Peyer's patch (tissue), 4 donors: ENCODE measurements around the gene GLUL. TPM values are rescaled to one million over a fixed set of nuclear protein-coding genes. Genes with fewer than 3 reads are reported as not detected.

Experiments
- DNase-seq, 3 donors: peaks; one replicate each; pipeline ENCODE4 v3.0.0-alpha.2; 2017 to 2019
- H3K27ac ChIP-seq, 4 donors: fragments of 200-600 bp; sonication (generic); one replicate each; pipeline ENCODE4 v1.5.1; 2016 to 2019
- H3K27me3 ChIP-seq, 2 donors: fragments of 200-600 bp; sonication (generic); one replicate each; pipeline ENCODE4 v1.5.1; 2019
- H3K36me3 ChIP-seq, 3 donors: fragments of 200-600 bp; sonication (generic); one replicate each; pipeline ENCODE4 v1.5.1; 2016 to 2019
- H3K4me1 ChIP-seq, 4 donors: fragments of 200-600 bp; sonication (generic); one replicate each; pipeline ENCODE4 v1.5.1; 2016 to 2019
- H3K4me3 ChIP-seq, 4 donors: fragments of 200-600 bp; sonication (generic); 1 replicate in 3 of 4; 2 replicates in 1 of 4; pipeline ENCODE4 v1.5.1; 2016 to 2019; ENCODE audit warnings: mild to moderate bottlenecking in 1 of 4
- H3K9me3 ChIP-seq, 4 donors: fragments of 200-600 bp; sonication (generic); one replicate each; pipeline ENCODE4 v1.5.1; 2016 to 2019; ENCODE audit warnings: mild to moderate bottlenecking in 1 of 4
- CTCF ChIP-seq, 6 experiments: fragments of 450-650 bp in 4 of 6; fragments of 200-600 bp in 2 of 6; sonication (generic) in 1 of 6; IDR thresholded peaks; one replicate each; pipeline ENCODE4 v1.5.1; 2017 to 2019; ENCODE audit warnings: antibody characterized with exemption in 6 of 6, mild to moderate bottlenecking in 3 of 6, moderate library complexity in 1 of 6
- POLR2A ChIP-seq, 2 donors: fragments of 450-650 bp; IDR thresholded peaks; one replicate each; pipeline ENCODE4 v1.5.1; 2017; ENCODE audit warnings: antibody characterized with exemption in 2 of 2, mild to moderate bottlenecking in 2 of 2, moderate library complexity in 2 of 2
- total RNA-seq, 4 donors: library from RNA; depleted of rRNA; stranded (reverse); fragments of >200 nt; gene quantifications; one replicate each; pipeline ENCODE4 v1.1.0, GENCODE V29; 2016

Gene GLUL
- total RNA-seq, 4 donors from 2014 or later, result 148 to 864 (median 443) TPM

GRCh38 chr1:182368903-182369302 is 22.7 kb downstream of the GLUL start:
- TF ChIP-seq POLR2A (IDR thresholded peaks at IDR 0.05) (no peak), CTCF (IDR thresholded peaks at IDR 0.05) (no peak)
- no peak overlapping the region for H3K27ac ChIP-seq
- DNase-seq, result no peak

GRCh38 chr1:182368358-182368757 is 23.2 kb downstream of the GLUL start:
- no peaks in the 10 kb centered on the region for H3K9me3 ChIP-seq
- H3K36me3 ChIP-seq, result no peaks in the 10 kb centered on the region
- H3K27ac ChIP-seq, result no peak overlapping the region
- DNase-seq, result no peak
- no peak for TF ChIP-seq CTCF (IDR thresholded peaks at IDR 0.05)
- TF ChIP-seq POLR2A (IDR thresholded peaks at IDR 0.05), result no peak
- H3K4me1 ChIP-seq, result no peaks in the 10 kb centered on the region
- H3K27me3 ChIP-seq, result no peaks in the 10 kb centered on the region
- H3K4me3 ChIP-seq, result no peak overlapping the region

More at GRCh38 chr1:182368903-182369302, 22.7 kb downstream of the GLUL start:
- Histone ChIP-seq H3K4me1 (no peaks in the 10 kb centered on the region), H3K9me3 (no peaks in the 10 kb centered on the region), H3K27me3 (no peaks in the 10 kb centered on the region), H3K36me3 (no peaks in the 10 kb centered on the region), H3K4me3 (no peak overlapping the region)

- Histone ChIP-seq H3K4me1 (no peaks in the 10 kb centered on the region), H3K36me3 (no peaks in the 10 kb centered on the region), H3K27me3 (no peaks in the 10 kb centered on the region), H3K27ac (no peak overlapping the region), H3K4me3 (no peak overlapping the region), H3K9me3 (no peaks in the 10 kb centered on the region)
- no peak for TF ChIP-seq POLR2A (IDR thresholded peaks at IDR 0.05)
- TF ChIP-seq CTCF (IDR thresholded peaks at IDR 0.05), result no peak
- no peak for DNase-seq
These were observed 23.7 kb downstream of the GLUL start for GRCh38 chr1:182367926-182368325.

- DNase-seq, result no peak
- H3K9me3 ChIP-seq, result no peaks in the 10 kb centered on the region
- no peak for TF ChIP-seq CTCF (IDR thresholded peaks at IDR 0.05)
- no peak for TF ChIP-seq POLR2A (IDR thresholded peaks at IDR 0.05)
- no peaks in the 10 kb centered on the region for H3K4me1 ChIP-seq
- H3K27me3 ChIP-seq, result no peaks in the 10 kb centered on the region
- no peaks in the 10 kb centered on the region for H3K36me3 ChIP-seq
- H3K4me3 ChIP-seq, result no peak overlapping the region
- H3K27ac ChIP-seq, result no peak overlapping the region
These were observed 25.0 kb downstream of the GLUL start for GRCh38 chr1:182366596-182366995.

- no peak for DNase-seq
- no peaks in the 10 kb centered on the region for H3K27me3 ChIP-seq
- H3K36me3 ChIP-seq, result no peaks in the 10 kb centered on the region
- no peak for TF ChIP-seq POLR2A (IDR thresholded peaks at IDR 0.05)
- no peak for TF ChIP-seq CTCF (IDR thresholded peaks at IDR 0.05)
- H3K27ac ChIP-seq, result no peak overlapping the region
- H3K4me1 ChIP-seq, result no peaks in the 10 kb centered on the region
- H3K4me3 ChIP-seq, result no peak overlapping the region
- no peaks in the 10 kb centered on the region for H3K9me3 ChIP-seq
These were observed 31.9 kb downstream of the GLUL start for GRCh38 chr1:182359645-182360044.

- TF ChIP-seq POLR2A (IDR thresholded peaks at IDR 0.05) (no peak), CTCF (IDR thresholded peaks at IDR 0.05) (no peak)
- H3K4me3 ChIP-seq, result no peak overlapping the region
- no peaks in the 10 kb centered on the region for H3K27me3 ChIP-seq
- no peaks in the 10 kb centered on the region for H3K9me3 ChIP-seq
- no peaks in the 10 kb centered on the region for H3K36me3 ChIP-seq
- no peak overlapping the region for H3K27ac ChIP-seq
- DNase-seq, result no peak
- no peaks in the 10 kb centered on the region for H3K4me1 ChIP-seq
These were observed 33.7 kb downstream of the GLUL start for GRCh38 chr1:182357913-182358312.
